Transverse colon (tissue), 4 donors: ENCODE data around the gene YTHDF1. TPM values are rescaled to one million over a fixed set of nuclear protein-coding genes. Genes with fewer than 3 reads are reported as not detected.

Source experiments
- DNase-seq: peaks from one replicate; pipeline ENCODE4 v3.0.0-alpha.2; 2019
- H3K27ac ChIP-seq, 4 donors: fragments of 200-600 bp; sonication (generic); 2 replicates each; pipeline ENCODE4 v1.5.1; 2016 to 2018; ENCODE audit warnings: inconsistent platforms in 4 of 4
- H3K27me3 ChIP-seq: fragments of 200-600 bp; sonication (generic); 2 replicates; pipeline ENCODE4 v1.5.1; 2017; ENCODE audit warnings: inconsistent platforms
- H3K36me3 ChIP-seq, 4 donors: fragments of 200-600 bp; sonication (generic); 2 replicates each; pipeline ENCODE4 v1.5.1; 2017 to 2019; ENCODE audit warnings: inconsistent platforms in 4 of 4
- H3K4me1 ChIP-seq, 4 donors: fragments of 200-600 bp; sonication (generic); 2 replicates each; pipeline ENCODE4 v1.5.1; 2017 to 2020; ENCODE audit warnings: inconsistent platforms in 4 of 4
- H3K4me3 ChIP-seq, 4 donors: fragments of 200-600 bp; sonication (generic); 1 replicate in 1 of 4; 2 replicates in 3 of 4; pipeline versions ENCODE4 v1.5.1 to v1.6.1; 2017 to 2019; ENCODE audit warnings: inconsistent platforms in 4 of 4
- H3K9me3 ChIP-seq, 2 donors: fragments of 200-600 bp; sonication (generic); 2 replicates each; pipeline ENCODE4 v1.5.1; 2017 to 2019; ENCODE audit warnings: inconsistent platforms in 2 of 2
- CTCF ChIP-seq, 5 experiments: fragments of 200-600 bp in 3 of 5; fragments of 450-650 bp in 2 of 5; sonication (generic) in 3 of 5; IDR thresholded peaks; 1 replicate in 2 of 5; 2 replicates in 3 of 5; pipeline ENCODE4 v1.5.1; 2016 to 2017; ENCODE audit warnings: antibody characterized with exemption in 5 of 5, inconsistent platforms in 3 of 5, mild to moderate bottlenecking in 2 of 5, moderate library complexity in 1 of 5
- EP300 ChIP-seq: sonication (generic); formaldehyde crosslinking; IDR thresholded peaks from one replicate; pipeline ENCODE4 v1.6.1; 2017; ENCODE audit warnings: antibody characterized with exemption, low read depth
- POLR2A ChIP-seq: fragments of 450-650 bp; IDR thresholded peaks from one replicate; pipeline ENCODE4 v1.6.1; 2016; ENCODE audit warnings: antibody characterized with exemption, mild to moderate bottlenecking, moderate library complexity
- POLR2AphosphoS5 ChIP-seq, 3 donors: sonication (generic); formaldehyde crosslinking; IDR thresholded peaks; one replicate each; pipeline ENCODE4 v1.6.1; 2016; ENCODE audit warnings: antibody characterized with exemption in 3 of 3
- WGBS, 2 donors: methylation state at CpG; one replicate each; pipeline ENCODE4 v1.1.5; 2018; ENCODE audit warnings: low coverage in 1 of 2; 5-methylcytosine and 5-hydroxymethylcytosine counted together
- in situ Hi-C, 4 donors: fragments of 200-750 bp; cut with MboI; loops; one replicate each; pipeline versions ENCODE4 v1.15.0 to v1.15.1; 2017; ENCODE audit warnings: low sequenced_read_pairs in 3 of 4, low pct_ligation_motif_present in 1 of 4, low pct_unique_long_range_greater_than_20kb in 1 of 4
- intact Hi-C: fragments of 100-400 bp; cut with DNase I; formaldehyde crosslinking; loops from one replicate; pipeline ENCODE4 v1.15.1; 2023; ENCODE audit warnings: low total_unique reads
- total RNA-seq, 4 donors: library from RNA; depleted of rRNA; stranded (reverse); fragments of >200 nt; gene quantifications; one replicate each; pipeline ENCODE4 v1.1.0, GENCODE V29; 2016

Gene YTHDF1
- total RNA-seq, 4 donors from 2014 or later, result 29.4 to 35.2 (median 32.9) TPM

- peaks cover 57% of the 10 kb centered on the region for H3K27me3 ChIP-seq
- H3K9me3 ChIP-seq, result no peaks in the 10 kb centered on the region
- intact Hi-C loops (no loop called here), in situ Hi-C loops (no loop called here)
- H3K4me3 ChIP-seq, result no peak overlapping the region
- TF ChIP-seq CTCF (IDR thresholded peaks at IDR 0.05), result no peak
- no peak for TF ChIP-seq POLR2AphosphoS5 (IDR thresholded peaks at IDR 0.05)
- TF ChIP-seq POLR2A, result no peak
- H3K4me1 ChIP-seq, result peaks cover 0 to 11% (median 0%) of the 10 kb centered on the region in 4 donors
- H3K27ac ChIP-seq, result no peak overlapping the region
- 74 to 82% methylated on average over 4 to 5 of the region's 5 CpGs for WGBS, 2 donors
- DNase-seq, result no peak
- no peaks in the 10 kb centered on the region for H3K36me3 ChIP-seq
Measured at GRCh38 chr20:63171991-63172390, 43.9 kb downstream of the YTHDF1 start.

GRCh38 chr20:63169681-63170080 lies 46.2 kb downstream of the YTHDF1 start:
- Histone ChIP-seq H3K36me3 (no peaks in the 10 kb centered on the region), H3K4me1 (no peaks in the 10 kb centered on the region), H3K9me3 (no peaks in the 10 kb centered on the region), H3K4me3 (no peak overlapping the region), H3K27ac (no peak overlapping the region), H3K27me3 (peaks cover 33% of the 10 kb centered on the region)
- in situ Hi-C loops, result no loop called here
- intact Hi-C loops, result no loop called here
- WGBS, 2 donors, result 29% methylated on average over 6 of the region's 6 CpGs; no CpG with 5 or more reads in 1 of the 2 donors
- no peak for DNase-seq
- TF ChIP-seq CTCF (IDR thresholded peaks at IDR 0.05) (no peak), POLR2AphosphoS5 (IDR thresholded peaks at IDR 0.05) (no peak), POLR2A (no peak), EP300 (no peak)

GRCh38 chr20:63168861-63169260 lies 47.1 kb downstream of the YTHDF1 start:
- H3K36me3 ChIP-seq, result no peaks in the 10 kb centered on the region
- no peak for DNase-seq
- in situ Hi-C loops, result no loop called here
- no peaks in the 10 kb centered on the region for H3K4me1 ChIP-seq
- intact Hi-C loops, result no loop called here
- no peak for TF ChIP-seq EP300
- TF ChIP-seq POLR2A, result no peak
- no peak for TF ChIP-seq CTCF (IDR thresholded peaks at IDR 0.05)
- TF ChIP-seq POLR2AphosphoS5 (IDR thresholded peaks at IDR 0.05), result no peak
- no peaks in the 10 kb centered on the region for H3K9me3 ChIP-seq
- 37% methylated on average over 6 of the region's 12 CpGs; no CpG with 5 or more reads in 1 of the 2 donors for WGBS, 2 donors
- H3K27ac ChIP-seq, result no peak overlapping the region
- peaks cover 25% of the 10 kb centered on the region for H3K27me3 ChIP-seq
- H3K4me3 ChIP-seq, result no peak overlapping the region

- TF ChIP-seq EP300 (no peak), POLR2AphosphoS5 (IDR thresholded peaks at IDR 0.05) (no peak), CTCF (IDR thresholded peaks at IDR 0.05) (no peak), POLR2A (no peak)
- intact Hi-C loops (no loop called here), in situ Hi-C loops (no loop called here)
- Histone ChIP-seq H3K4me3 (no peak overlapping the region), H3K4me1 (no peaks in the 10 kb centered on the region), H3K36me3 (no peaks in the 10 kb centered on the region), H3K27ac (no peak overlapping the region), H3K9me3 (no peaks in the 10 kb centered on the region), H3K27me3 (peaks cover 17% of the 10 kb centered on the region)
- DNase-seq, result no peak
- WGBS, 2 donors, result 75% methylated on average over 23 of the region's 23 CpGs; no CpG with 5 or more reads in 1 of the 2 donors
Measured at GRCh38 chr20:63167918-63168520, 47.9 kb downstream of the YTHDF1 start.
